ENCODE data around the gene PCYT2.
A peak's percentile ranks its signal among the peaks of the same experiment; 100 is the strongest.

PCYT2 gene

DNA sequence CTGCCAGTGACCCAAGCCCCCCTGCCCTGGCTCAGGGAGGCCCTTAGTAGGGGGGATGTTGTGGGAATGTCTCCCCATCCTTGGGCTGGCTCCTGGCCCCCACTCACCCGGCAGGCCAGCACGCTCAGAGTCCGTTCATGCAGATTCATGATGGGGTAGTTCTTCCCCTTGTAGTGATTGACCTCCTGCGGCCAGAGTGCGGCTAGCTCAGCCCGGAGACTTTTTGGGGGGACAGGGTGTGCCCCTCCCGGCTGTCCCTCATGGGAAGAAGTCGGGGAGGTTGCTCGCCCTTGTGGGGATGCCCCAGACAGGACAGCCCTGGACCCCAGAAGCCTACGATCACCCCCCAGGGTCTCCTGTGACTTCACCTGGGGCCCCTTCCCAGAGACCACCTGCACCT, 5.2 kb downstream of the PCYT2 start:
- in situ Hi-C loops (cut with HindIII; ENCODE audit: low pct_ligation_motif_present, low pct_unique_long_range_greater_than_20kb, low sequenced_read_pairs): no loop called here
- no peak for DNase-seq

DNA sequence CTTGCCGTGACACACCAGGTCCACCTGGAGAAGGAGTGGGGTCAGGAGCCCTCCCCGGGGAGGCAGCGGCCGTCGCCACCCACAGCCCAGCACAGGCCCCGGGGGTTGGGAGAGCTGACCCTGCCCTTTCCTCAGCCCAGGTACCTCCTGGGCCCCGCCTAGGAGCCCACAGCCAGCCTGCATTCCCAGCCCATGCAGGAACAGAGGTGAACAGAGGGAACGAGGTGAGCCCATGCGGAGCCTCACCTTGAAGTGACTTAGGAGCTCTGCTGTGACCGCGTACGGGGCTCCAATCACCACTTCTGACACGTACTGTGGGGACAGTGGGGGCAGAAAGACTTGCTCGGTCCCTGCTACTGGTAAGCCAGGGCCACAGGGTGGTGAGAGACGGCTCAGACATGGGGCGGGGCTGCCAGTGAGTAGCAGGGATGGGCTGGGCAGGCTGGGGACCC, 5.7 kb downstream of the PCYT2 start:
- in situ Hi-C loops (cut with HindIII; ENCODE audit: low pct_ligation_motif_present, low pct_unique_long_range_greater_than_20kb, low sequenced_read_pairs): no loop called here
- DNase-seq: no peak

DNA sequence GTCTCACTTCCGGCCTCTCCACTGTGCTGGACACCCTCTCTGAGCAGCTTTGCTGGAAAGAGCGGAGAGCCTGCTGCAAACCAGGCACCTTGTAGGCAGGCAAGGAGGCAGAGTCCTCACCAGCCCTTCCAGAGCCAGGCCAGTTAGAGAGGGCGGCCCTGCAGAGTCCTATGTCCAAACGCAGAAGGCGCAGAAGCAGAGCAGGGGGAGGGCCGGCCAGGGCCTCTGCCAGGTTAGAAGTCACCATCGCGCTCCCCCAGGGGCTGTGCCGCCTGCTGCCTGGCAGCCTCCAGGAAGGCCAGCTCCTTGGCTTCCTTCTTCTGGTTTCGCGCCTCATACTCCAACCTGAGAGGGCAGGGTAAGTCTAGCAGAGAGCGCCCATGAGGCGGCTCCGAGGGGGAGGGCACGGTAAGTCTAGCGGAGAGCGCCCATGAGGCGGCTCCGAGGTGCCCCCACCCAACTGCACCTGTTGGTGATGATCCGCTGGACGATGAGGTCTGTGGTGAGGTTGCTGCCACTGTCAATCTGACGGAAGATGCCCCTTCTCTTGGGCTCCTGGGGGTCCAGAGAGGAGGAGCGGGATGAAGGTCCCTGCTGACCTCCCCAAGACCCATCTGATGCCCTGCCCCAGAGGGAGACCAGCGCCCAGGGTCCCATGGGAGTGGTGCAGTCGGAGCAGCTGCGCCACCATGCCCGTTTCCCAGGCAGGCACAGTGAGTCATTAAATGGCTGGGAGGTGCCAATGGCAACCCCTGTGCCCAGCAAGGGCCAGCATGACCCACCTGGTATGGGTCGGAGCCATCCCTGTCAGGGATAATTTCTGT, 6.4 kb downstream of the PCYT2 start:
- in situ Hi-C loops (cut with HindIII; ENCODE audit: low pct_ligation_motif_present, low pct_unique_long_range_greater_than_20kb, low sequenced_read_pairs): no loop called here
- no peak for DNase-seq

DNA sequence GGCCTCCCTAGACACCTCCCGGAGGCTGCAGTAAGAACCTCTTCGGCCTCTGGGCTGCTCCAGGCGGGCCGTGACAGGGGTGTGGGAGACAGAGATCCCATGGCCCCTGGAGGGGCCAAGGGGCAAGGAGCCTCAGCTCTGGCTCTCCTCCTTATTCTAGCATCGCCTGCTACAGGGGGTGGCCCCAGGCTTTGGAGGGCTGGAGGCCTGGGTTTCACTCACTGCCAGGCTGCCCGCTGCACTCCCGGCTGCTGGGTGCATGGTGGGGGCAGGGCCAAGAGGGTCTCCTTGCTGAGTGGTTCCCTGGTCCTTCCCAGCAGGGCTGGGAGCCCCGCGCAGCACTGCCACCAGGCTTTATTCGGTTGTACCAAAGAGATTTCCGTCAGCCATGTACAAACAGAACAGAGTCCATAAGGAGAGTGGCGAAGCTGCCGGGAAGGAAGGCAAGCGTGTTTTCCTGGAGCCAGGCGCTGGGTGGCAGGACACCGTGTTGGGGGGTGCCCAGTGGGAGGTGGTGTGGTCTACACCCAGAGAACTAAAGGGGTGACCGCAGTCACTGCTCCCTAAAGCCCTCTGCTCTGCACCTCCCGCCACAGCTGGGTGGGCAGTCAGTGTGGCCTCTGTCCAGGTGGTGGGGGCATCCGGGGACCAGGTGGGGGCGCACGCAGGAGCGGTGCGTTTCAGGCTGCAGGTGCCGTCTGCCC, 7.2 kb downstream of the PCYT2 start:
- in situ Hi-C loops (cut with HindIII; ENCODE audit: low pct_ligation_motif_present, low pct_unique_long_range_greater_than_20kb, low sequenced_read_pairs): no loop called here

DNA sequence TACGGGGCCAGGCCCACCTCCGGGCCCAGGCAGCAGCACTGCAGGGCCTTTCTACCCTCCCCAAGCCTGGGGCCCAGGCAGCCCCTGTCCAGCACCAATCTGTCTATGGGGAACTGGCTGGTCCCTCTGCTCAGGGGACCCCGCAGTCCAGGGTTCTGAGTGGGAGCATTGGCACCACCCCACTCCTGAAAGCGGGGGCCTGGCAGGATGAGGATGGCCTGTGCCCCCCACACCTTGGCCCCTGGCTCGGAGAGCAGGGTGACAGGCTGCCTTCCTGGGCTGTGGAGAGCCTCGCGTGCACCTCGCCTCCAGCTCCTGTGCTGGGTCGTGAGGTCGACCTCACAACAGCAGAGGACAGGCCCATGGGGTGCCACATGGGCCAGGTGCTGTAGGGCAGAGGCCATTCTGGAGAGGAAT, 7.8 kb downstream of the PCYT2 start:
- in situ Hi-C loops (cut with HindIII; ENCODE audit: low pct_ligation_motif_present, low pct_unique_long_range_greater_than_20kb, low sequenced_read_pairs): no loop called here
- no peak for DNase-seq

More for the DNA sequence above, 7.2 kb downstream of the PCYT2 start:
- DNase-seq: no peak

GRCh38 chr17:81902653-81903414, 8.4 kb downstream of the PCYT2 start:
- in situ Hi-C loops (cut with HindIII; ENCODE audit: low pct_ligation_motif_present, low pct_unique_long_range_greater_than_20kb, low sequenced_read_pairs): no loop called here
- DNase-seq: no peak

- in situ Hi-C loops (cut with HindIII; ENCODE audit: low pct_ligation_motif_present, low pct_unique_long_range_greater_than_20kb, low sequenced_read_pairs): no loop called here
- no peak for DNase-seq
Observed at GRCh38 chr17:81902023-81902652, 9.1 kb downstream of the PCYT2 start, which contains the start of gene NPB. TSS of gene NPB (plus strand) at chr17:81902238. CDS start at chr17:81902278, 40 bp downstream.

- in situ Hi-C loops (cut with HindIII; ENCODE audit: low pct_ligation_motif_present, low pct_unique_long_range_greater_than_20kb, low sequenced_read_pairs): no loop called here
- no peak for DNase-seq
Observed at GRCh38 chr17:81901167-81902022, 9.8 kb downstream of the PCYT2 start.

DNA sequence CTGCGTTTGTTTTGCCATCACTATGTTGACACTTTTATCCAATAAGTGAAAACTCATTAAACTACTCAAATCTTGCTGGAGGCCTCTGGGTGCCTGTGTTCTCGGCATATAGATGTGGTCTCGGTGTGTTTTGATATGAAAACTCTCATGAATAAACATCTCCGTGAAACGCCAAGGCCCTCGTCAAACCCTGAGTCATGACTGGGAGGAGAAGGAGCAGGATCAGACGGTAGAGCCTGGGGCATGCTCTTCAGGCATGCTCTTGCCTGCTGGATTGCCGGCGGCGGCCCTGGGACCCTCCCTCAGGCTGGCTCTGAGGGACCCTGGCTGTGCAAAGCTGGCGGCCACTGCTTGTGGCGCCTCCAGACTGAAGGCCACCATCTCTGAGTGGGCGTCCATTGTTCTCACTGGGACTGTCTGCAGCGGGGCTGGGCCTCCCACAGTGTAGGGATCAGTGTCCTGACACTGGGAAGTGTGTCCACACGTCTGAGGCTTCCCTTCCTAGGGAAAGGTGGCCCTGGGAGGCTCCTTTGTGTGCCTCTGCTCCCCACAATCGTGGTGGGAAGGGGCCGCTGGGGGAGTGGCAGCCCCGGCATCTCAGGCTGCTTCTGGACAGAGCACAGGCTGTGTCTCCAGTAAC, 10.9 kb downstream of the PCYT2 start:
- no peak for DNase-seq
- in situ Hi-C loops (cut with HindIII; ENCODE audit: low pct_ligation_motif_present, low pct_unique_long_range_greater_than_20kb, low sequenced_read_pairs): no loop called here

- in situ Hi-C loops (cut with HindIII; ENCODE audit: low pct_ligation_motif_present, low pct_unique_long_range_greater_than_20kb, low sequenced_read_pairs): no loop called here
- DNase-seq: no peak
Observed at GRCh38 chr17:81899514-81900166, 11.6 kb downstream of the PCYT2 start.

DNA sequence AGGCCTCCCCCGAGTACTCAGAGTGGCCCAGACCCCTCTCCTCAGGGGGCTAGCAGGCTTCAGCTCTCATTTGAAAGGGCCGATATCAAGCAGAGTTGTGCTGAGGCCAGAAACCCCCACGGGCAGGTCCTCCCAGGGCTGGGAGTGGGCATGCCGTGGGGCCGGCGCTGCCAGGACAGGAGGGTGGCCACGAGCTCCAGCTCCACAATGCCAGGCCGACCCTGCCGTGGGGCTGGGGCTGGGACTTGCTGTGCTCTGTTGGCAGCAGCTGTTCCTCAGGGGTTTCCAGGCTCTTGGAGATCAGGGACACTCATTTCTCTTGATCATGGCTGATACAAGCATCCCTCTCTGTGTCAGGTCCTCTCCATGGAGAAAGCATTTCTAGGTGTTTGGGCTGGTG, 12.3 kb downstream of the PCYT2 start:
- in situ Hi-C loops (cut with HindIII; ENCODE audit: low pct_ligation_motif_present, low pct_unique_long_range_greater_than_20kb, low sequenced_read_pairs): no loop called here
- no peak for DNase-seq

GRCh38 chr17:81898029-81898866, 13.0 kb downstream of the PCYT2 start:
- in situ Hi-C loops (cut with HindIII; ENCODE audit: low pct_ligation_motif_present, low pct_unique_long_range_greater_than_20kb, low sequenced_read_pairs): no loop called here
- peak; percentile 79 for DNase-seq

- in situ Hi-C loops (cut with HindIII; ENCODE audit: low pct_ligation_motif_present, low pct_unique_long_range_greater_than_20kb, low sequenced_read_pairs): no loop called here
- DNase-seq: no peak
Observed at GRCh38 chr17:81895400-81895799, 15.8 kb downstream of the PCYT2 start.

- in situ Hi-C loops (cut with HindIII; ENCODE audit: low pct_ligation_motif_present, low pct_unique_long_range_greater_than_20kb, low sequenced_read_pairs): no loop called here
- DNase-seq: no peak
Observed at GRCh38 chr17:81891303-81891552, 20.0 kb downstream of the PCYT2 start.

DNA sequence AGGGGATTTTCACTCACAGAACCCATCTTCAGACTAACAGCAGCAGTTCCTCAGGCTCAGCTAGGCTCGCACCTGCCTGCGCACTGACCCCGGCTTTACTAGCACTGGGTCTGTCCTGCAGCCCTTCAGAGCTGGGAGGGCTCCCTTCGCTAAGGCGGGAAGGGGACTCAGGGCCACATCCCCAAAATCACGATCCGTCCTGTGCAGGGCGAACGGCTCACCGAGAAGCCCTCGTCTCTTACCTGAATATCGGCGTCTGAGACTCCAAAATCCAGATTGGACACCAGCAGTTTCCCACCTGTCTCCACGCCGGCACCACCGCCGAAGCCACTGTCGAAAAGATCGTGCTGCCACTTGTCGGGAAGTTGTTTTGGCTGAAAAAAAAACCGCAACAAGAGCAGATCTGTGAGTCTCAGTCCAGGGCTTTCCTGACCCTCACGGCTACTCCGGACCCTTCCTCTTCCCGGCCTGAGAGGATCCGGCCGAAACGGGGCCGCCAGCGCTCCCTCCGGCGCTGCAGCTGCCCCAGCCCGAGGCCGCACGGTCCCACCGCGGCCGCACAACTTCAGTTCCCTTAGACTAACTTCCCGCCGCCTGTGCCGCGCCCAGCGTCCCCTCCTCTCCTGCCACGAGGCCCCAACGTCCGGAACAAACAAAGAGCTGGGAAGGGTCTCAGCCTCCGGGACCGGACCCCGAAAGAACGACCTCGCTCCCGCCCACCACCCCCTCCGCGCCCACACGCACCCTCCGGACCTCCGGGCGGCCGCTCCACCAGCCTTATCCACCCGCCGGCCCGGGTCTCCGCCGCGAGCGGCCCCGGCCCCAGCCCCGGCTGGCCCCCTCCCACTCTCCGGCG, 20.5 kb downstream of the PCYT2 start:
- in situ Hi-C loops (cut with HindIII; ENCODE audit: low pct_ligation_motif_present, low pct_unique_long_range_greater_than_20kb, low sequenced_read_pairs): no loop called here
- no peak for DNase-seq

DNA sequence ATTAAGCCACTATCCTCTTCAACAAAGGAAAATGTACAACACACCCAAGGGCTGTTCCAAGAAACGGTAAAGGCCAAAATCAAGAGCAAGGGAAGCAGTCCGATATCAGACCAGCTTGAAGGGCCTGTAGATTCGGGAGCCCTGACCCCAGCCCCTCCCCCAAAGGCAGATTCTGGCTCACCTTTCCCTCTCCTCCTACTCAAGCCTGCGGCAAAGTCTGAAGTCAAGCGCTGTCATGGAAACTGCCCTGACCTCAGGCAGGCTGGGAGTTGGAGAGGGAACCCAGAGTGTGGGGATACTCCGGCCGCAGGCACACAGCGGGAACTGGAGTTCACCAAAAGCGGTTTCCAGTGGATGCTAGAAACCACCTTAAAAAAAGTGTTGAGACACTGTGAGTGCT, 21.6 kb downstream of the PCYT2 start:
- in situ Hi-C loops (cut with HindIII; ENCODE audit: low pct_ligation_motif_present, low pct_unique_long_range_greater_than_20kb, low sequenced_read_pairs): no loop called here

More for the DNA sequence above, 21.6 kb downstream of the PCYT2 start:
- DNase-seq: no peak
